NB4 (cell line): ENCODE results near the gene PHPT1.

Experiments used
- DNase-seq: peaks from one replicate; pipeline ENCODE4 v3.0.0; 2010; ENCODE audit warnings: low read depth
- H3K4me3 ChIP-seq: one replicate; pipeline ENCODE4 v1.5.1; 2011; ENCODE audit warnings: mild to moderate bottlenecking, low read depth, low read length, moderate library complexity
- MYC ChIP-seq: IDR thresholded peaks from 2 replicates; pipeline ENCODE4 v1.6.1; 2011; ENCODE audit warnings: low read depth, low read length
- POLR2A ChIP-seq: IDR thresholded peaks from 2 replicates; pipeline ENCODE4 v1.6.1; 2011; ENCODE audit warnings: mild to moderate bottlenecking; ENCODE audit not compliant: insufficient read length; ENCODE audit errors: extremely low read depth
- TF ChIP-seq, protein P1 (sequence below): IDR thresholded peaks from 2 replicates; pipeline ENCODE4 v1.6.1; 2011; ENCODE audit warnings: low read depth, low read length
- TF ChIP-seq, protein P2 (sequence below): IDR thresholded peaks from one replicate; pipeline ENCODE4 v1.5.1; 2012; ENCODE audit warnings: low read depth, low read length

Gene PHPT1

DNA sequence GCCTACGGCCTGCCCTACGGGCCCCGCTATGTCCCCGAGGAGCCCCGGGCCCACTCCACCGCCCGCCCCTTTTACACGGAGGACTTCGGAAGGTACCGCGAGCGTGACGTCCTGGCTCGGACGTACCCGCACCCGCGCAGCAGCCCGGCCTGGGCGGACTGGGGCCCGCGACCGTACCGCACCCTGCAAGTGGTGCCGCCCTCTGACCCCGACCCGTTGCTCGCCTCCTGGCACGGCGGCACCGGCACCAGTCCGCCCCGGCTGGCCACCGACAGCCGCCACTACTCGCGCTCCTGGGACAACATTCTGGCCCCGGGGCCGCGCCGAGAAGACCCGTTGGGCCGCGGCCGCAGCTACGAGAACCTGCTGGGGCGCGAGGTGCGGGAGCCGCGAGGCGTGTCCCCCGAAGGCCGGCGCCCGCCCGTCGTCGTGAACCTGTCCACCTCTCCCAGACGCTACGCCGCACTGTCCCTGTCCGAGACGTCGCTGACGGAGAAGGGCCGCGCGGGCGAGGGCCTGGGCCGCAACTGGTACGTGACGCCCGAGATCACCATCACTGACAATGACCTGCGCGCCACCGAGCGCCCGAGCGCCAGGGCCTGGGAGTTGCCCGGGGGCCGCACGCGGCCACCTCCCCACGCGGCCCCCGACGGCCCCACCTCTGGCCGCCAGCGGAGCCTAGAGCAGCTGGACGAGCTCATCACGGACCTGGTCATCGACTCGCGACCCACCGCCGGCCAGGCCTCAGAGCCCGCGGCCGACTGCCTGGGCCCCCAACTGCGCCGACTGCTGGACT is 3.5 kb upstream of the PHPT1 start:
- no peak overlapping the region for H3K4me3 ChIP-seq
- TF ChIP-seq MYC = no peak
- TF ChIP-seq, protein P1, sequence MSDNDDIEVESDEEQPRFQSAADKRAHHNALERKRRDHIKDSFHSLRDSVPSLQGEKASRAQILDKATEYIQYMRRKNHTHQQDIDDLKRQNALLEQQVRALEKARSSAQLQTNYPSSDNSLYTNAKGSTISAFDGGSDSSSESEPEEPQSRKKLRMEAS = no peak
- DNase-seq = no peak

DNA sequence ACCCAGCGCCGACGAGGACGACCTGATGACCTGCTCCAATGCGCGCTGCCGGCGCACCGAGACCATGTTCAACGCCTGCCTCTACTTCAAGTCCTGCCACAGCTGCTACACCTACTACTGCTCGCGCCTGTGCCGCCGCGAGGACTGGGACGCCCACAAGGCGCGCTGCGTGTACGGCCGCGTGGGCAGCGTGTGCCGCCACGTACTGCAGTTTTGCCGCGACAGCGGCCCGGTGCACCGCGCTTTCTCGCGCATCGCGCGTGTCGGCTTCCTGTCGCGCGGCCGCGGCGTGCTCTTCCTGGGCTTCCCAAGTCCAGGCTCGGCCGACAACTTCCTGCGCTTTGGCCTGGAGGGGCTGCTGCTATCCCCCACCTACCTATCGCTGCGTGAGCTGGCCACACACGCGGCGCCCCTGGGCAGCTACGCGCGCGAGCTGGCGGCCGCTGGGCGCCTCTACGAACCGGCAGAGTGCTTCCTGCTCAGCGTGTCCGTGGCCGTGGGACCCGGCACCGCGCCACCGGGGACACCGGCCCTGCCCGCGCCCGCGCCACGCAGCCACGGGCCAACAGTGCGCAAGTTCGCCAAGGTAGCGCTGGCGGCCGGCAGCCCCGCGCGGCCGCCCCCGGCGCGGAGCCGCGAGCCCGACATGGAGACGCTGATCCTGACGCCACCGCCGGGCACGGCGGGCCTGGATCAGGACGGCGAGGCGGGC is 2.7 kb upstream of the PHPT1 start:
- TF ChIP-seq, protein P2, sequence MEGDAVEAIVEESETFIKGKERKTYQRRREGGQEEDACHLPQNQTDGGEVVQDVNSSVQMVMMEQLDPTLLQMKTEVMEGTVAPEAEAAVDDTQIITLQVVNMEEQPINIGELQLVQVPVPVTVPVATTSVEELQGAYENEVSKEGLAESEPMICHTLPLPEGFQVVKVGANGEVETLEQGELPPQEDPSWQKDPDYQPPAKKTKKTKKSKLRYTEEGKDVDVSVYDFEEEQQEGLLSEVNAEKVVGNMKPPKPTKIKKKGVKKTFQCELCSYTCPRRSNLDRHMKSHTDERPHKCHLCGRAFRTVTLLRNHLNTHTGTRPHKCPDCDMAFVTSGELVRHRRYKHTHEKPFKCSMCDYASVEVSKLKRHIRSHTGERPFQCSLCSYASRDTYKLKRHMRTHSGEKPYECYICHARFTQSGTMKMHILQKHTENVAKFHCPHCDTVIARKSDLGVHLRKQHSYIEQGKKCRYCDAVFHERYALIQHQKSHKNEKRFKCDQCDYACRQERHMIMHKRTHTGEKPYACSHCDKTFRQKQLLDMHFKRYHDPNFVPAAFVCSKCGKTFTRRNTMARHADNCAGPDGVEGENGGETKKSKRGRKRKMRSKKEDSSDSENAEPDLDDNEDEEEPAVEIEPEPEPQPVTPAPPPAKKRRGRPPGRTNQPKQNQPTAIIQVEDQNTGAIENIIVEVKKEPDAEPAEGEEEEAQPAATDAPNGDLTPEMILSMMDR = no peak
- TF ChIP-seq MYC = no peak
- TF ChIP-seq, protein P1 = no peak
- no peak for TF ChIP-seq POLR2A
- no peak overlapping the region for H3K4me3 ChIP-seq
- DNase-seq = no peak

DNA sequence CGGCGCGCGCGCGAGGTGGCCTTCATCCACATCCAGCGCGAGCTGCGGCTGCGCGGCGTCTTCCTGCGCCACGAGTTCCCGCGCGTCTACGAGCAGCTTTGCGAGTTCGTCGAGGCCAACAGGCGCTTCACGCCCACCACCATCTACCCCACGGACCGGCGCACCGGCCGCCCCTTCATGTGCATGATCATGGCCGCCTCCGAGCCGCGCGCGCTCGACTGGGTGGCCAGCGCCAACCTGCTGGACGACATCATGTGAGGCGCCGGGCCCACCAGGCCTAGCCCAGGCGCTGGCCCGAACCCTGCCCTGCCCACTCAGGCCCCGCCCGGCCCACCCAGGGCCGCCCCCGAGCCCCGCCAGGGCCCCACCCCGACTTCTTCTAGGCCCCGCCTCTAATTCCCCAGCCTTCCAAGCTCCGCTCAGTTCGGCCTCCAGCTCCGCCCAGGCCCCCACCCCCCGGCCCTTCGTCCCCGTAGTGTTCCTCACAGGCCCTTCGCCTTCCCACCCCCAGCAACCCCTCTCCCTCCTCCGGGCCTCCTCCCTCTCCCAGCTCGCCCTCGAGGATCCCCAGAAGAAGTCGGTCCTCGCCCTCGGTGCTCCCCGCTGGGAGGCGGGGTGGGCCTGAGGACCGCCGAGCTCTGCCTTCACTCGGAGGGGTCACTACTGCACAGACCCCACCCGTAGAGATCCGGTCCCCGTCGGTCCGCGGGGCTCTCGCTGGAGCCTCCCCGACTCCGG is 2.0 kb upstream of the PHPT1 start:
- peak overlapping the region; percentile 92 for H3K4me3 ChIP-seq
- TF ChIP-seq, protein P2 = no peak
- TF ChIP-seq, protein P1 = no peak
- TF ChIP-seq MYC (no peak), POLR2A (no peak)
- DNase-seq = peak; percentile 68

DNA sequence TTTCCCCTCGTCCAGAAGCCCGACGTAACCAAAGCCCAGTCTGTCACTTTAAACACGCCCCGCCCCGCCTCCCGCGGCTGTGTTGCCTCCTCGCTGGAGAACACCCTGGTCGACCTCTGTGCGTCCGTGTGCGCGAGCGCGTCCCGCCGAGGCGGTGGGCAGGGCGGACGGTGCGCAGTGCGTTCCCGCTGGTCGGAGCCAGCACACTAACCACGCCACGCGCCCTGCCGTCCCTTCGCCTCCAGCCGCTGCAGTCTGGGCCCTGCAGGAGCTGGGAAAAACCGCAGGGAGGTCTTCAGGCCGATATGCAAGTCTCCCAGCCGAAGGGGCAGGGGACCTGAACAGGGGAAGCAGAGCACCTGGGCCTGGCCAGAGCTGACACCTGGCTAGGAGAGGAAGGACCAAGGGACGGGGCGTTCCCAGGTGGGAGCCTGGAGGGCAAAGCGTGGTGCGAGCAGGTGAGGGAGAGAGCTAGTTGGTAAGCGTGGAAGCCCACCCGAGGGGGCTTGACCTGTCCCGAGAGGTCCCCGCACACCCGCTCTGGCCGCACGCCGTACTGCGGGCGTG is 1.3 kb upstream of the PHPT1 start:
- TF ChIP-seq POLR2A = peak; percentile 85
- TF ChIP-seq MYC = peak; percentile 67
- TF ChIP-seq, protein P2 = no peak
- TF ChIP-seq, protein P1 = peak; percentile 70; the same call in 1 of the 2 replicates
- DNase-seq = peak; percentile 90
- peak overlapping the region; percentile 92 for H3K4me3 ChIP-seq

DNA sequence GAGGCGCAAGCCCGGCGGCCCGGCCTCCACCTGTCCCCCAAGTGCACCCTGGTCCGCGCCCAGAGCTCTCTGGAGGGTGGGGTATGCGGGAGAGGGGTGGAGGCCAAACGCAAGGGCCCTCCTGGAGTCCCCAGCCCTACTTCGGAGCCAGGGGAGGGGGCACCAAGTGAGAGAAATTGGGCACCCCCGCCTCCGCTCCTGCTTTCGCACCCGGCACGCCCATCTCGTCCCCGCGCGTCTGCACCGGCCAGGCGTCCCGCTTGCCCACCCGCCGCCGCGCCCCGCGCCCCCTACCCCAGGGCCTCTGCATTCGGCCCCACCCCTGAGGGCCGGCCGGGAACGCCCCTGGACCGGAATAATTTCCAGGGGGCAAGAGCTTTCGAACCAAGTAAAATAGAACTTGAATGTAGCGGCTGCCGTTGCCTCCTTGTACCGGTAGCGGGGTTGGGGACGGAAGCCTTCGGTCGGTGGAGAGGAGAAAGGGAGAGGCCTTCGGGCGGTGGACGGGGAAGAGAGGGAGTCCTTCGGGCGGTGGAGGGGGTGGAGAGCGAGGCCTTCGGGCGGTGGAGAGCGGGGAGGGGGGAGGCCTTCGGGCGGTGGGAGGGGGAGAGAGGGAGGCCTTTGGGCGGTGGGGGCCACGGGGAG is 694 bp upstream of the PHPT1 start:
- no peak for TF ChIP-seq POLR2A
- no peak for TF ChIP-seq MYC
- TF ChIP-seq, protein P2 = no peak
- TF ChIP-seq, protein P1 = no peak
- peak; percentile 70 for DNase-seq
- H3K4me3 ChIP-seq = peak overlapping the region; percentile 92
